Epithelial cell of prostate (primary cell): Measurements from ENCODE around the gene NEUROD1.

Experiments used
- DNase-seq: peaks from one replicate; pipeline ENCODE4 v3.0.0-alpha.2; 2011; ENCODE audit warnings: low read depth, low spot score
- H3K27ac ChIP-seq: fragments of 450-650 bp; 2 replicates; pipeline ENCODE4 v1.5.1; 2017; ENCODE audit warnings: mild to moderate bottlenecking

Gene NEUROD1

DNA sequence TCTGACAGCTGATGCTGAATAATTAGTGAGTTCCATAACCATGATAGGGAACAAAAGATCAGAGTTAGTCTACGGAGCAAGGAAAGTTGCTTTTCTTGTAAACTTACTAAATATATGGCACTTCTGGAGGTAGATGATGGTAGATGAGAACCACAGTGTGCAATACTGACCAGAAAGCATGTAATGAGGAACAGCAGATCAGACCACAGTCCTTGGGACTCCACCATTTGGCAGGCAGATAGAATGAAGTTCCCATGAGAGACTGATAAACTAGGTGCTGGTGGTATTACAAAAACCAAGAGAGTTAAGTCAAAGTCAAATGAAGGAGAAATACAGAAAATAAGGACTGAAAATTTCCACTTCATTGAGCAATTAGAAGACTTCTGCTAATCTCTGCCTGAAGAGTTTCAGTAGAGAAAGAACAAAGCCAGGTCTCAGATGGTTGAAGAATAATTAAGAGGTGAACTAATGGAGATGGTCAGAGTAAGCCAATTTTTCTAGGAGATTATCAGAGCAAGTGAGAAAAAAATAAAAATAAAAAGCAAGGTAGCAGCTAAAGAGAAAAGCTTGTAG, 33.8 kb downstream of the NEUROD1 start:
- no peak overlapping the region for H3K27ac ChIP-seq
- DNase-seq: no peak

DNA sequence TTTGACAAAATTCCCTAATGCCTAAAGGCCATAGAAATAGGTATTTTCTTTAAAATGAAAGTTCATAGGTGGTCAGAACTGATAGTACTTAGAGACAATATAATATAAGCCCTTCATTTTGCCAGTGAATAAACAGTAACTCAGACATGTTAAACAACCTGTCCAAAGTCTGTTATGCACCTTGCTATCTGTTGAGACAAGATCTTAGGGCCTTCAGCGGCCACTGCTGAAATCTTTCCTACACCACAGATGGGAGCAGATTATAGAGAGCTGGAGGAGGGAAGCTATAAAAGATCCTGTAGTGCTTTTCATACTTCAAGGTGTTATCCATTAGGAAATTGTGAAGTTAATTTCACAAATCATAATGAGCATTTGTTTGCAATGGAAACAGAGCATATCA, 37.2 kb downstream of the NEUROD1 start:
- no peak overlapping the region for H3K27ac ChIP-seq
- DNase-seq: no peak

DNA sequence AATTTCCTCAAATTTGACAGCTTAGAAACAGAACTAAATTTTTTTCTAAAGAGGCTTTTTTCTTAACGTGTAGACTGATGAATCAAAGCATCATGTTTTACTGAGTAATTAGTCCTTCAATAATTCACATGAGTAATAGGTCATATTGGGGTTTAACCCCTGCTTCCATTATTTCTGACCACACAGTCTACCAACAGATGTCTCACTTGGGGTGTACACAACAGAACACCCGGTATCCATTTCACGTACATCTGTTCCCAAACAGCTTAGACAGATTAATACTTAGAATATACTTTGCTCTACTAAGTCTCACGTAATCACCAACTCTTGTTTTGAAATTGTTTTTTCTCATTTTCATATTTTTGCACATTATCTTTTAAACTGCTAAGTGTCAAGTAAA, 38.2 kb downstream of the NEUROD1 start:
- DNase-seq: no peak
- no peak overlapping the region for H3K27ac ChIP-seq

DNA sequence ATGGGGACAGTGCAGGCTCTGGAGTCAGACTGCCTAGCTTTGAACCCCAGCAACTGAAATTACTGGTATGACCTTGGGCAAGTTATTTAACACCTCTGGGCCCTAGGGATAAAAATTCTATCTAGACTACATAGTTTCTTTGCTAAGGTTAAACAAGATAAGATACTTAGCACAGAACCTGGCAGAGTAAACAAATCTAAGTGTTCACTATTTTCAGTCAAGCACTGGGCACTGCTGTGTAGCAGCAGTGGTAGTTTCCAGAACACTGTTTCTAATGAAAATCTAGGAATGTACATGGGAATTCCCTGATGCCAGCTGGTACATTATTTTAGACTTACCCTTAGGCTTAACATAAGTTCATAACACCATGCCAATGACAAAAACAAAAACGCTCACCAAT, 40.6 kb downstream of the NEUROD1 start:
- no peak overlapping the region for H3K27ac ChIP-seq
- DNase-seq: no peak

DNA sequence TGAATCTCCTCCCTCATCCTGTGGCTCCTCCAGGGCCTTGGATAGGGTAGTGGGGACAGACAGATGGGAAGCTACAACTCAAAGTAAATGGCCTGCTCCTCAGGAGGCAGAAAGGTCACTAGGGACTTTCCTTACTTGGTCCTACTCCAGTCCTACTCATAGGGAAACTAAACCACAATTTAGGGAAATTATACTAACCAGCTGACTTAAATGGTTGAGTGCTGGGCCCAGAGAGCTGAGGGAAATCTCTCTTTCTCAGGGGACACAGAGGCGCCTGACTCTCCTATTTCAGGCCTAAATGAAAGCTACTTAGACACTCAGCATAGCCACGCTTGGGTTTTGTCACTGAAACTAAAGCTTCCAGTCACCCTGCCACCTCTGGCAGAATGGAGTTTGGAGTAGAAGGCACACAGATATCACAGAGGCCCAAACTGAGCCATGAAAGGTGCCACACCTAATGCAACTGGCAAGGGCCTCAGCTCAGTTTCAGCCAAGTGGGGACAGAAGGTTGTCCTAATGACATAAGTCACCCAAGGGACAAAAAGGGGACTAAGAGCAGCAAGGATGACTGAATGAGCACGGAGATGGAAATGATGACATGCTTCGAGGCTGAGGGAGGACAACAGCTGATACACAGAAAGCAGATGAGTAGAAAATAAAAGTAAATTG, 47.5 kb downstream of the NEUROD1 start:
- H3K27ac ChIP-seq: no peak overlapping the region
- no peak for DNase-seq

DNA sequence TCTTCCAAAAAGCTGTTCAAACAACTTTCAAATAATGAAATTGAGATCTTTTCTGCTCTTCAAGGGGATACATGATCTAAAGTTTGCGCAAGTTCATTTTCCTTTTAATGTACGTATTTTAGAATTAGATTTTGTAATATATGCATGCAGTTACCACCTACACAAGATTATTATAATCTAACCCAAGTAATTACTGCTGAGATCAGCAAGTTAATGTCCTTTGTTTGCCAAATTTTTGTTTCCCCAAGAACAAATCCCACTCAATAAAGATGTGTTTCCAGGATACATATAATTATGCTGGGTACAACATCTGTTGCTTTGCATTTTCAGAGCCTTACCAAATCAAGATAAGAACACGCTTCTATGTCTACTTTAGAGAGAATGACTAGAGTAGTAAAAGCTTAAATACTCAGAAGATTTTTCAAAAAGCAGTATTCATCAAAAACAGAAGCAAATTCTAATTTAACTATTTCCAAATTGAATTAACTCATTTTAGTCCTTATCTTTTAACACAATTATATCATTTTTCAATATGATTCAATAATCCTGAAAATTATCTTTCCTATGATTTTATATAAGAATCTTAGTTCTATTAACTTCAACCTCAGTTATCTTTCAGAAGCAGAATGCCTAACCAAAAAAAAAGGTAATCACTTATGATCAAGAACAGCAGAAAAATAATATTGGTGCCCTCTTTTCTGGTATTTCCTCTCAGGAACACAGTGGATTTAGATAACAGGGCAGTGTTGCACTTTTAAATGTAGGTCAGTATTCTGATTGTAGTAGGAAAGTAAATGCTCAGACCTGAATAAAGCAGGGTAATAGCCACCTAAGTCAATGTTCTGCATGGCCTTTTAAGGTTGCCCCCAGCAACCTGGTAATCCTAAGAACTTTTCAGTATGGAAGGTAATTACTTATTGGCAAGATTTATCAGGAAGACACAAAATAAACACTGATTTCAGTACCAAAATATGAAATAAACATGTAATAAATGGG, 51.4 kb downstream of the NEUROD1 start:
- H3K27ac ChIP-seq: no peak overlapping the region
- no peak for DNase-seq

DNA sequence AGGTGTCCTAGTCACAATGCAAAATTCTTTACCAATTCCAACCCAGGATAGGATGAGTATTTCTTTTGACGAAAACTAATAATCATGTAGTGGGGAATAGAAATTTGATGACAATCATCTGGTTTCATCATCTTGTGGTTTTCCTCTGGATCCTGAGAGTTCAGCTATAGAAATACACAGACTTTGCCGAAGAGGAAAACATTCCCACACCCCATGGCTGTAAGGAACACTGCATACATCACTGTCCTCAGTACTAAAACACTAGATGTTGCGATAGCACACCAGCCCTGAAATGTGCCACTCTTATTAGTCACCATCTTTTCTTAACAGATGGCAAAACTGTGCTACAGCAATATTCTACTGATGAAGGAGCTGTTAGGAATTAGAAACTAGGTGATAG, 52.8 kb downstream of the NEUROD1 start:
- DNase-seq: no peak

DNA sequence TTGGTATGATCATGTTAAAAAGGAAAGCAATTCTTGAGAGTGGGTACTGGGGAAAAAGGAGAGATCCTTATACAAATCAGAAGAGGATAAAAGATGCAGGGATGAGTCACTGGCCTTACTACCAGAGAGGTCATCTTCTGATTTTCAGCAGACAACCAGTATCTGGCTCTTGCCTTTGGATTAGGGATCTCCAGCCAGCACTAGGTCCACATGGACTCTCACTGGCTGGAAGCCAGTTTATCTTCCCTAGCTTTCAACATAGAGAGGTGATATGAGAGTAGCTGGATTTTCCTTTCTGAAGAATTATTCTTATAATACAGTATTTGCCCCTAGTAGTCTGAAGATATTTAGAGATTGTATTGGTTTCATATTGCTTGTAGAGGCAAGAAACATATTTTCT, 53.6 kb downstream of the NEUROD1 start:
- DNase-seq: no peak

More for the DNA sequence above, 52.8 kb downstream of the NEUROD1 start:
- H3K27ac ChIP-seq: no peak overlapping the region

More for the DNA sequence above, 53.6 kb downstream of the NEUROD1 start:
- H3K27ac ChIP-seq: no peak overlapping the region
